Measurements from ENCODE around the gene C20orf141. TPM values are rescaled to one million over a fixed set of nuclear protein-coding genes. Genes with fewer than 3 reads are reported as not detected.
"Not testable (repeated sequence)": the region's sequence is repeated elsewhere in the genome, so short reads cannot be mapped to it uniquely, and the experiment has no call there.

Gene C20orf141, protein sequence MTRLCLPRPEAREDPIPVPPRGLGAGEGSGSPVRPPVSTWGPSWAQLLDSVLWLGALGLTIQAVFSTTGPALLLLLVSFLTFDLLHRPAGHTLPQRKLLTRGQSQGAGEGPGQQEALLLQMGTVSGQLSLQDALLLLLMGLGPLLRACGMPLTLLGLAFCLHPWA
- total RNA-seq (2014; rRNA removed), result not detected in 2 replicates
- not detected for polyA plus RNA-seq (2012)

DNA sequence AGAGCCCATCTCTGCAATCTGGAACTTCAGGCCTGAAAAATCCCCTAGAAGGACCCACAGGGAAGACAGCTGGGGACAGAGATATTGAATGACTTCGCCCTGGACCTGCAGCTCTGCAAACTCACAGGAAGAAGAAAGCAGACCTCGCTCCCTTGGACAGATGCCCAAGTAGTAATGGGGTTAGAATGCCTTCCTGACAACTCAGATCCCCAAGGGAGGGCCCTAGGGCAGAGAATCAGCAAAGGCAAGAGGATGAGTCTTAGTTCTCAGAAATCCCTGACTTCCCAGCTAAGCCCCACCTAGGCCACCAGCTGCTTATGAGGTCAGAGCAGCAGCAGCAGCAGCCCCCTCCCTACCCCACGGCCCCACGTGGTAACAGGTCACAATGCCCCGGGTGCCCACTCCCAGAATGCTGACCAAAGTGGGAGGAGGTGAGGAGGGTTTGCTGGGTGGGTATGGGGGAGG is at the start of gene C20orf141:
Gene C20orf141 (plus strand): TSS at position 401 of the 465 bp plus-strand sequence. CDS start 198 bp downstream, outside the sequence.
- peak; percentile 100 for DNase-seq (ENCODE audit: low read depth)

DNA sequence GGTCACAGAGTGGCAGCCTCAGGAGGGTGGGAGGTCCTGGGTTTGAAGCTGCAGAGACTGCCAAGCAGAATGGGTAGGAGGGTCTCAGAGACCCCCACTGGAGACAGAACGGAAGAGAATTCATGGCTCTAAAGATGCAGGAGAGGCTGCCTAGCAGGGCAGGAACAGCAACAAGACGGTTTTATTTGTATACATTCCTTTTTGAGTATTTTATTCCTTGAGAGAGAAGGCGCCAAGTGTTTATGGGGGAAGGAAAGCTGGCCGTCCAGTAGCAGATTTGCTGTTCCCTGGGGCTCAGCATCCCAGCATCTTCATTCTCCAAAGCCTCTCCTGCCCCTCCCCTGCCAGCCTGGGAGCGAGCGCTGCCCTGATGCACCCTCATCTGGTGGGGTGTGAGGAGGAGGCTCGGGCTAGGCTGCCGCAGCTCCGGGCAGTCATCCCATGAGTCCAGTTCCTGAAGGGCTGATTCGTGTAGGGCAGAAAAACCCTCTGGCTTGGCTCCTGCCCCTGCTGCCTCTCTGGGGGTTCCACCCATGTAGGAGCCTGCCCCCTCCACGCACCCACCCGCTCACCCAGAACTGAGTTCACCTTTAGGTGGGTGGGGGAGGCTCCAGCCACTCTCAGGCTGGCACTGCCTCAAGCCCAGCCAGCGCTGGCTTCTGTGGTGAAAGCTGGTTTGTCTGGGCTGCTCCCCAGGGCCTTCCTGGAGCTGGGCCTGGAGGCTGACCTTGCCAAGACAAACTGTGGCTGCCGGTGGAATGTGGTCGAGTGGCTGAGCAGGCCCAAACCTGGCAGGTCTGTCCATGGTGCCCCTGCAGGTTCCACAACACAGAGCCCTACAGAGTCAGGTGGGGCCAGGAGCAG is 46.8 kb upstream of the C20orf141 start:
- peak; percentile 30 for DNase-seq (ENCODE audit: low read depth)

DNA sequence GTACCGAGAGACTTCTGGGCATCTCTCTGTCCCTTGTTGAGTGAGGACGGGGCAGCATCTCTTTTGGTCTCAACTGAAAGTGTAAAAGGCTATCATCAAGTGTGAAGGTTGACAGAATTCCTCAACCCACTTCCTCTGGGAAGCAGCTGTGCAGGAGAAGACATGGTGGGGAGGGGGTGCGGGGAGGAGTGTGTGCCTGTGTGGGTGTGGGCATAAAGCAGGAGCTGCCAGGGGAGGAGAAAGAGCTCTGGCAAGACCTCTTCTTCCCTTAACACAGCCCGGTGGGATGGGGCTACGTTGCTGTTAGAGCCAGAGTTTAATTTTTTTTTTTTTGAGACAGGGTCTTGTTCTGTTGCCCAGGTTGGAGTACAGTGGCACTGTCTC is 46.2 kb upstream of the C20orf141 start:
- DNase-seq (ENCODE audit: low read depth), result no peak

DNA sequence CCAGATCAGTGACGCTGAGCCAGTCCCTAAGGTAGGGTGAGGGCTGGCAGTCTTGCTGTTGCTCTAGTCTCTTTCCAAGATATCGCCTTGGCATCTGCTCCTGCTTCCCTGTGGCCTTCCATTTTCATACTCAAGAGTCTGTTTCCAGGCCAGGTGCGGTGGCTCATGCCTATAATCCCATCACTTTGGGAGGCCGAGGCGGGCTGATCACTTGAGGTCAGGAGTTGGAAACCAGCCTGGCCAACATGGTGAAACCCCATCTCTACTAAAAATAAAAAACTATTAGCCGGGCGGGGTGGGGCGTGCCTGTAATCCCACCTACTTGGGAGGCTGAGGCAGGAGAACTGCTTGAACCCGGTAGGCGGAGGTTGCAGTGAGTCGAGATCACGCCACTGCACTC is 44.7 kb upstream of the C20orf141 start:
- not testable (repeated sequence) for DNase-seq (ENCODE audit: low read depth)

DNA sequence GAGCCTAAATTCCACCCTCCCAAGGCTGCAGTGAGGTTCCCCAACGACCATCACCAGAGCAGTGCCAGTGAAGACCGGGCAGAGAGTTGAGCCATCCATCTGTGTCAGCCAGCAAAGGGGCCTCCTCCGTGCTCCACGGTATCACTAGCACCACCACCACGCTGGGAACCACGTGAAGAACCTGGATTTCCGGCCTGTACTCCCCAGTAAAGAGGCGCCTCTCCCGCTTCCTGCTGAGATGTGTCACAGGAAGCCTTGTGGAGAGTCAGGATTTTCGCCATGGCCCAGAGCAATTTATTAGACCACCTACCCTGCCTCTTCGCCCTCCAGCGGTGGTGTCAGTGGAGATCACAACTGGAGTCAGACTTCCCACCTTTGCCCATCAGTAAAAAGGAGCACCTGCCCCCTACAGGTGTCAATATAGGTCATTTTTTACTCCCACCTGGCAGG is 43.1 kb upstream of the C20orf141 start:
- DNase-seq (ENCODE audit: low read depth), result no peak

DNA sequence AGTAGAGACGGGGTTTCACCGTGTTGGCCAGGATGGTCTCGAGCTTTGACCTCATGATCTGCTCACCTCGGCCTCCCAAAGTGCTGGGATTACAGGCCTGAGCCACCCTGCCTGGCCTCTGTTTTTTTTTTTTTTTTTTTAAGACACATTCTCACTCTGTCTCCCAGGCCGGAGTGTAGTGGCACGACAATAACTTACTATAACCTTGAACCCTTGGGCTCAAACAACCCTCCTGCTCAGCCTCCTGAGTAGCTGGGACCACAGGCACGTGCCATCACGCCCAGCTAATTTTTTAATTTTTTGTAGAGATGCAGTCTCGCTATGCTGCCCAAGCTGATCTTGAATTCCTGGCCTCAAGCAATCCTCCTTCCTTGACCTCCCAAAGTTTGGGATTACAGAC is 41.0 kb upstream of the C20orf141 start:
- DNase-seq (ENCODE audit: low read depth), result no peak

DNA sequence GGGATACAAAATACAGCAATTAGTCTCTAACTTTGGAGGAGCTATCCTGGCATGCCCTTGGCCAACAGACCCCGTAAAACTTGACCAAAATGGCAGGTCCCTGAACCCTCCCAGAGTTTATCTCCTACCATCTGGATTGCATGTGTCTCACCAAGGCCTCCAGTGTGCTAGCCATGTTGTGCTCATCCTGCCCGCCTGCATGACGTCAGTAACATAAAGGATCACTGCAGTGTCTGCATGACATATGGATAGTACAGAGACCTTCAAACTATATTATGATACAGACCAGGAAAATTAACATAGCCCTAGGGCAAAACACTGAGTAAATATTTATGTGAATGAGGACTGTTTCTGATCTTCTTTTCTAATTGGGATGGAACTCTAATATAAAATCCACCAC is 39.6 kb upstream of the C20orf141 start:
- no peak for DNase-seq (ENCODE audit: low read depth)

DNA sequence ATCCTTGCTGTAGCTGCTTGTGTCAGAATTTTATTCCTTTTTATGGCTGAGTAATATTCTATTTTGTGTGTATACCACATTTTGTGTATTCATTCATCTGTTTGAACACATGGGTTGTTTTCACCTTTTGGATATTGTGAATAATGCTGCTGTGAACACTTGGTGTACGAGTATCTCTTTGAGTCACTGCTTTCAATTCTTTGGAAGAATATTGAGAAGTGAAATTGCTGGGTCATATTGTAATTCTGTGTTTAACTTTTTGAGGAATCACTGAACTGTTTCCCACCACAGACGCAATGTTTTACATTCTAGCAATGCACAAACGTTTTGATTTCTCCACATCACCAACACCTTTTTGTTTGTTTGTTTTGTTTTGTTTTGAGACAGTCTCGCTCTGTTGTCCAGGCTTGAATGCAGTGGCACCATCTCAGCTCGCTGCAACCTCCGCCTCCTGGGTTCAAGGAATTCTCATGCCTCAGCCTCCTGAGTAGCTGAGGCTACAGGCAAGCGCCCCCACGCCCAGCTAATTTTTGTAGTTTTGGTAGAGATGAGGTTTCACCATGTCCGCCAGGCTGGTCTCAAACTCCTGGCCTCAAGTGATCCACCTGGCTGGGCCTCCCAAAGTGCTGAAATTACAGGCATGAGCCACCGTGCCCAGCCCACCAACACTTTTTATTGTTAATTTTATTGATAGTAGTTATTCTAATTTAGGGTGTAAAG is 36.0 kb upstream of the C20orf141 start:
- DNase-seq (ENCODE audit: low read depth), result no peak

DNA sequence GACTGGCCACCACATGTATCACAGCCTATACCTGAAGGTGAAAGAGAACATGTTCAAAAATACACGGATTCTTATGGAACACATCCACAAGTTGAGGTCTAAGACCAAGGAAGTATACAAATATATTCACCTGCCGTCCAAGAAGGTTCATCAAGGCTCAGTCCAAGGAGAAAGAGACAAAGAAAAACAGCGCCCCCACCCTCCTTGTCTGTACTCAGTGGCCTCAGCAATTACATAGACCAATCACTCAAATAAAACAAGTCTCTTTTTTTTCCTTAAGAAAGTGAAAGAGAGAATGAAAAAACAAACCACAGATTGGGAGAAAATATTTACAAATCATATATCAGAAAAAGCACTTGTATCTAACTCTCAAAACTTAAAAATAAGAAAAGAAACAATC is 33.8 kb upstream of the C20orf141 start:
- DNase-seq (ENCODE audit: low read depth), result no peak

DNA sequence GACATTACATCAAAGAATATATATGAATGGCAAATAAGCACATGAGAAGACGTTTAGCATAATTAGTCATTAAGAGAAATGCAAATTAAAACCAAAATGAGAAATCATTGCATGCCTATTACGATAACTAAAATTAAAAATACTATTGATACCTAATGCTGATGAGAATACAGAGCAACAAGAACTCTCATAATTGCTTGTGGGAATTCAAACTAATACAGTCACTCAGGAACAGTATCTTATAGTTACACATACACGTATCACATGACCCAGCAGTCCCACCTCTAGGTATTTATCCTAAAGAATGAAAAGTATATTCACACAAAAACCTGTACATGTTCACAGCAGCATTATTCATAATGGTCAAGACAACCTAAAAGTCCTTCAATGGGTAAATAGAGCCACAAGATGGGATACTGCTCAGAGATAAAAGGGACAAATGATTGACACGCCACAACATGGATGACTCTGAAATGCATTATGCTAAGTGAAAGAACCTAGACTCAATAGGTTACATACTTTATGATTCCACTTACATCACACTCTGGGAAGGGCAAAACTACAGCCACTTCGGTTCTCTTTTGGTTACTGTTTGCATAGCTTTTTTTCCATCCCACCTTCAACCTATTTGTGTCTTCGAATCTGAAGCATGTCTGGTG is 30.8 kb upstream of the C20orf141 start:
- no peak for DNase-seq (ENCODE audit: low read depth)

DNA sequence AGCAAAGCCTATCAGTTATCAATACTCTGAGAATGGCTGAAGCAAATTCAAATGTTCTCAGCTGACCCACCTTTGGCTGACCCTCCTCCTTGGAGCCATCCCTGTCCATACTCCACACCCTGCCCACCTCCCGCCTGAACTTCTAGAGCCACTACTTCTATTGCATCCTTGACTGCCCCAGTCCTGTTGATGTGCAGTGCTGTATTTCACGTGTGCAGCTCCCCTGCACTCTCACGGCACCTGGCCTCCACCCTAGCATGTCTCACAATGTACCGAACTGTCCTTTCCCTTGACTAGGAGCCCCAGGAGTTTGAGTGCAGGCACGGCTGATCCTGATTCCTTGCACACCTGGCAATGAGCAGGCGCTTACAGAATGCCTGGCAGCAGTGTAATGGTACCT is 21.3 kb upstream of the C20orf141 start:
- DNase-seq (ENCODE audit: low read depth), result no peak

DNA sequence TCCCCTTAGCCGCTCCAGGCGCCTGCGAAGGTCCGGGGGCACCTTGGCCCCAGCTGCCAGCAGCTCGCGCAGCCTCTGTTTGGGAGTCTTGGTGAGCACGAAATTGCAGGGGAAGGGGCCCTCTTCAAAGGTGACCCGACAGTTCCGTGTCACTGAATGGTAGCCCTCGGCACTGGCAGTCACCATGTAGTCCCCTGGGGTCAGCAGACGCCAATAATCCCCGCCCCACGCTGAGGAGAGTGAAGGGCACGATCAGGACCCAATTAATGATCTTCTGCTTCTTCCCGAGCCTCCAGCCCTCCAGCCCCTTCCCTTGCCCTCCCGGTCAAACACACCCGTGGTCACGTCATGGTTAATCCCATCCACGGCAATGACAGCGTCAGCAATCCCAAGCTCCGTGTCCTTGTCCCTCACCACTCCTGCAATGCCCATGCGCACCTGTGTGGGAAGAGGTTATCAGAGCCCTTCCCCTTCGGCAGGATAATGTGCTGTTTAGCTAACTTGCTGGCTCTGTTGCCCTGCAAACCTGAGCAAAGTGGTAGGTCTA is 20.5 kb upstream of the C20orf141 start:
- no peak for DNase-seq (ENCODE audit: low read depth)

DNA sequence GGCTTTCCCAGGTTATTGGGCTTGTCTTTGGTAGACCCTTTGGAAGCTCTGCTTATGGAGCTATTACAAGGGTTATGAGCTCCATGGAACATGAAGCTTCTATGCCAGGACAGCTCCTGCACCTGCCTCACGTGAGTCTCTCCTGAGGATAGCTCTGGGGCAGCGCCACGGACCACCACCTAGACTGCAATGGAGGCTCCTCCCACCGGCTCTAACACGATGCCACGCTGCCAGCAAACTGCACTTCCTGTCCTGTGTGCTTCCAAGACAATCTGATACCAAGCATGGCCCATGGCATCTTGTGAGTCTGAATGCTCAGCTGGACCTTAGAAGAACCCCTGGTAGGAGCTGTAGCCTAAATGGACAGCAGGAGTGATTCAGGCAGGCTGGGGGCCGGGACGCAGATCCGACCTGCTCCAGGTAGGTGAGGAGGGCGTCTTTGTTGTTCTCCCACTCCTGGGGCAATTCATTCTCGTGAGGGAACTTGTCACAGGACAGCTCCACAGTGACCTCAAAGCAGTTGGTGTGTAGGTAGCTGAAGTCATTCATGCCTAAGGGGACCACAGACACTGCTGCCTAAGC is 19.8 kb upstream of the C20orf141 start:
- no peak for DNase-seq (ENCODE audit: low read depth)

DNA sequence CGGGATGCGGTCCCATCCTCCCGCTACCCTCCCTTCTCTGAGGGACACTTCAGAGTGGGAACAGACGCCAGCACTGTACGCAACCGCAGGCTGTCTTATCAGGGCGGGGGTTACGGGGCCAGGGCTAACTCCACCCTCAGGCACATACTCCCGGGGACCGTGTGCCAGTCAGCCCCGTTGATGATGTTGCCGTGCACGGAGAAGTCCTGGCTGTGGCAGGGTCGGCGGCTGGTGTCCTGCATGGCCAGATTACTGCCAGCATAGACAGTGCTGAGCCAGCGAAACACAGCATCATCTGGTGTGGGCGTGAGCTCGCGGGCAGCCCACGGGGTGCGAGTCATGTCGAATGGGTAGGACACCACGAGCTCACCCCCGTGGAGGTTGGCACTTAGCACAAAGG is 19.3 kb upstream of the C20orf141 start:
- no peak for DNase-seq (ENCODE audit: low read depth)

DNA sequence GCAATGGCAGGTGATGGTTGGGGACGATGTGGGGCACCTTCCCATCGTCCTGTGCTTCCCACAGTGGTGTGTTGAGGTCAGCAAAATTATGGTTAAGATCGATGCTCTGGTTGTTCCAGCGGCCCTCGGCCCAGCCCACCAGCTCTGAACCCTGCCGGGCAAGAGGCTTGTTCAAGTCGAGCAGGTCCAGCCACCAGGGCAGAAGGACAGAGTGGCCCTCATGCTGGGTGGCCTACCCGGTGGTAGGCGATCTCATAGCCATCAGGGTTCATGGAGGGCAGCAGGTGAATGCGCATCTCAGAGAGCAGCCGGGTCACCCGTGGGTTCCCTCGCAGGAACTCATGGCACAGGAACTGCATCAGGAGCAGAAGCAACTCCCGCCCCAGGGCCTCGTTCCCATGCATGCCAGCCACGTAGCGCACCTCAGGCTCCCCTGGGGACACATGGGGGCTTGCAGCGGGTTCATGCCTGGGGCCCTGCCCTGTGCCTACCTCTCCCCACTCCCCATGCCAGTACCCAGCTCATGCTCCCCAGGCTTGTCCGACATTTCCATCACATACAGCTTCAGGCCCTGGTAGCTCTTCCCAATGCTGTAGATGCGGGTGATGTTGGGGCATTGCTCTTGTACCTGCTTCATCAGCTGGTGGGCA is 18.7 kb upstream of the C20orf141 start:
- DNase-seq (ENCODE audit: low read depth), result no peak

DNA sequence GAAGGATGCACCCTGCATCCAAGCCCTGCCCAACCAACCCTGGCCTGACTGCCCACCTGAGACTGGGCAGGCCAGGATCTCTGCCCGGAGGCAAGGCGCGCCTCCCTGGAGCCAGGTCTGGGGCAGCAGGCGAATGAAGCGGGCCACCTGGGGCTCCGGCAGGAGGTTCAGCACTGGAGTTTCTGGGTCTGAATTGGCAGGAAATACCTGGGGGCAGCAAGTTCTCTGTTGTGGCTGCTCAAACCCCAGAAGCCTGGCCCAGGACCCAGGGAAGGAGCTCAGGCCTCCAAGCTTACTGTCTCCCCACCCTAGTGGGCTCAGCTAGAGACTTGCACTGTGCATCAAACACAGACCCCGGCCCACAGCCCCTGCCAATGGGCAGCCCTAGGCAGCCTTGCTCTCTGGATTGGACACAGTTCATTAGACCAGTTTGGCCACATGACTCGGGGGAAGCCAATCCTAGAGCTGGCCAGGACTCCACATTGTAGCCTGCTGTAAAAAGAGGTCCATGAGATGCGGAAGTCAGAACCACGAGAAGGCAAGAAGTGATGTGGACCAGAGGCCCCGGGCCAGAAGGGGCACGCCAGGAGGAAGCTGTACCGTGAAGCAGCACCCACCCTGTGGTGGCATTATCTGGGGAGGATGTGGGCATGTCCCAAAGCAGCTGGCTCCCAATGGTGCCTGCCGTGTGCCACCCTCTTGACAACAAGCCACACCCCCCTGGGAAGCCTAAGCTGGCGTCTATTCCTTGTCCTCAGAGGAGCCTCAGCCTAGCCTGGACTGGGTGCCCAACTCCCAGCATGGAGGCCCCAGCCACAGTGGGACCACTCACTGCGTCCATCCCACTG is 17.4 kb upstream of the C20orf141 start:
- no peak for DNase-seq (ENCODE audit: low read depth)

DNA sequence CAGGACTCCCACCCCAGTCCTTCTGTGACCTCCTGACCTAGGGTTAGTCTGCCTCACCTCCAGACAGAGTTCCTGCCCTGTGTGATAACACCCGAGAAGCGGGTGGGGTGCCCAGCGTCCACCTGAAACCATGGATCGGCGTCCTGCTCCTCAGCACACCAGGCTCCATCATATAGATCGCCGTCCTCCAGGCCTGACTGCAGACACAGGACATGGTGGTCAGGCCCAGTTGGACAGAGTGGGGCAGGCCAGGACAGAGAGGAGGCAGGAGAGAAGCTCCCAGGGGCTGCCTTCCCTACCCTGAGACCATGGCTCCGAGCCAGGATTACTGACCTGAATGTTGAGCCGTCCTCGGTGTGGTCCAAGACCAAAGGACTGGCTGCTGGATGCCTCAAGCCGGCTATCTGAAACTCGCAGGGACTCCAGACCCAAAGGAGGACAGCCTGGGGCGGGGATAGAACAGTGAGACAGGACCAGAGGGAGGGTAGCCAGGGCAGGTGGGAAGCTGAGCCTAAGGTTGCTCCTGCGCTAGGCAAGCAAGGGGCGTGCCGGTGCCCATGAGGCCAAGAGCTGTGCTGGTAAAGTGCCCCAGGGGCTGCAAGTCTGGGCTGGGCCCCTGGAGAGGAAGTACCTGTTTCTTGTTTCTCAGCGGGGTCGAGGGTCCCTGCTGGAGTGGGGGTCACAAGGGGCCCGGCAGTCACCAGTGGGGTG is 16.5 kb upstream of the C20orf141 start:
- DNase-seq (ENCODE audit: low read depth), result no peak

DNA sequence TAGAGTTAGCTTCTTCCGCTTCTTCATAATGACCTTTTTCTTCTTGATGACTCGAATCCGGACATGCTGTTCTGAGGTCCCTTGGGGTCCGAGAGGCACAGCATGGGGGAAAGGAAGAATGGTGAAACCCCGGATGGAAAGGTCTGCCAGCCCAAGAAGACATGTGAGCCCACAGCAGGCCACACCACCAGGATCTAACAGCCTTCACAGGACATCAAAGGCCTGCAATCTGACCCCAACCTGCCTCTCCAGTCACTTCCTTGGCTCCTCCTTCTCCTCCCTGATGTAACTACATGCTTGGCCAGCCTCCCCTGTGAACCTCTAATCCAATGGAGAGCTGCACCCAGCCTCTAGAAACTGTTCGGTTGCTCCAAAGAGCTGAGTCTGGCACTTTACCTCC is 16.0 kb upstream of the C20orf141 start:
- DNase-seq (ENCODE audit: low read depth), result no peak

DNA sequence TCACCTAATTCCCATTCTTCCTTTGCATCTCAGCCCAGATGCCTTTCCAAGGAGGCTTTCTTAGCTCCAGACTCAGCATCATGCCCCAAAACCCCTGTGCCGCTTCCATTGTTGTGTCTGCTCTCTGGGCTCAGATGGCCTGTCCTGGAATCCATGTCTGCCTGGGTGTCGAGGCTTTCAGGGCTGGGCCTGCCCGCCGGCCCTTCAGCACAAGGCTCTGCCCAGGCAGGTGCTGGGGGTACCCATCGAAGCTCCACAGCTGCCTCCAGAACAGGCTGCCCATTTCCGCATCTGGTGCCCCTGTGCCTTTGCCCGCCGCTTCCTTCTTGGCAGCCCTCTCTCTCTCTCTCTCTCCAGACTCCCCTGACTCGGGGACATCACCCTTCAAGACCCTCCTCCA is 15.5 kb upstream of the C20orf141 start:
- DNase-seq (ENCODE audit: low read depth), result no peak

All from LHCN-M2 (cell line).